NCI-H1930 (cell line): ENCODE data around the gene GTF2A2.
"Not testable (repeated sequence)": the region's sequence is repeated elsewhere in the genome, so short reads cannot be mapped to it uniquely, and the experiment has no call there.

ENCODE experiments used
- DNase-seq, 2 experiments: peaks; one replicate each; lab custom pipeline; 2025; lab: John Stamatoyannopoulos, UW

Gene GTF2A2

GRCh38 chr15:59674361-59674877 is 17.1 kb upstream of the GTF2A2 start:
- DNase-seq, result no peak

- DNase-seq, result no peak
These were observed 11.2 kb upstream of the GTF2A2 start for GRCh38 chr15:59668556-59668955.

GRCh38 chr15:59662260-59662659 is 4.9 kb upstream of the GTF2A2 start:
- no peak for DNase-seq

DNA sequence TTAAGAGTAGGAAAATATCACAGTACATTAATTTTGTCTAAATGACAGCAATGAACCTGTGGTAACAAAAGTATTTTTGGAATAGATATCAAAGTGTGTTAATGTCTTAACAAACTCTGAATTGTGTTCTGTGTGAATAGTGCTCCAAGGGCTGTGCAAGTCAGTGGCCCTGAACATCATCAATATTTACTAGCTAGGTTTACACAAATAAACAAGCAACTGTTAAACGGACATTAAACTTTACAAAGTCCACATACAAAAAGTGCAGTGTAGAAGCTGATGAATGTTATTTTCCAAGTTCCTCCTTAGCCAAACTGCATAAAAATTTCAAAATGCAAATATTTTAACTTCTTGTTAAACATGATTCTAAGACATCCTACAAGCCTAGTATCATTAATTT is 2.1 kb upstream of the GTF2A2 start:
- no peak for DNase-seq

DNA sequence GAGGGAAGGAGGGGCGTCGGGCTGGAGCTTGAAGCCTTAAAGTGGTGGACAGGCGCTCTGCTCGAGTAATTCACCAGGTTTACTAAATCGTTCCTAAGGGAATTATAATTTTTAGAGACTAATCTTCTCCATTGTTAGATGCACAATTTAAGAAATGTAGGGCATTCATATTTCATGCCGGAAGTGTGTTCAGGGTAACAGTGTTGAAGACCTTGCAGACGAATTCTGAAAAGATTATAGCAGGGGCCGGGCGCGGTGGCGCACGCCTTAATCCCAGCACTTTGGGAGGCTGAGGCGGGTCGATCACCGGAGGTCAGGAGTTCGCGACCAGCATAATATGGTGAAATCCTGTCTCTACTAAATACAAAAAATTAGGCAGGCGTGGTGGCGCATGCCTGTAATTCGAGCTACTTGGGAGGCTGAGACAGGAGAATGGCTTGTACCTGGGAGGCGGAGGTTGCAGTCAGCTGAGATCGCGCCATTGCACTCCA is 365 bp upstream of the GTF2A2 start:
- DNase-seq, result no peak

DNA sequence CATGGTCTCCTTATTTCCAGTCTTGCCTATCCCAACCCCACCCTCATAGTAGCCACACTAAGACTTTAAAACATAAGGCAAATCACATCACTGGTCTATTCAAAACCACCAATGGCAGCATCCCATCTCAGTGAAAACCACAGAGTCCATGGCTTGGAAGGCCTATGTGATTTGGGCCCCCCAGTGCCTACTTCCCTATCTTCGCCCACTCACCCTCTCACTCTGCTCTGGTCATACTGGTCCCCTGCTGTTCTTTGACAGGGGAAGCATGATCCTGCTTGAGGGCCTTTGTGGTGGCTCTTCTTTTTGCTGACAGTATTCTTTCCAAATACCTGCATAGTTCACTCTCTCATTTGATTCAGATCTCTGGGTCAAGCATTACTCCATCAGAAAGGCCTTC is 3.3 kb downstream of the GTF2A2 start:
- DNase-seq, result no peak

DNA sequence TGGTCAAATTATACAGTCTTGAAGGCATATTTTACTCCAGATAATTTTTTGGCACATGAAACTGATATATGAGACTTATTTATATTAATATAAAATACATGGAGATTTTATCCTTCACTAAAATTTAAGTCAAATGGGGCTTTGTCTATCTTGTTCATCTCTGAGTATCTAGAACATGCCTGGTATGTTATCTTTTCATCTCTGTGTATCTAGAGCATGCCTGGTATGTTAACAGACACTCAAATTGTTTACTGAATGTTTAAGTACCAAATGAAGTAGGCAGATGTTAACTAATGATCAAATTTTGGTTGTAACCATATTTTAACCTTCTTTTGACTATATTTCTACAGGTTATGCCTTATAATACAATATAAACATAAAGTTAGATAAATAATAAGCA is 7.7 kb downstream of the GTF2A2 start:
- no peak for DNase-seq

GRCh38 chr15:59647085-59647484 is 10.2 kb downstream of the GTF2A2 start:
- no peak for DNase-seq

DNA sequence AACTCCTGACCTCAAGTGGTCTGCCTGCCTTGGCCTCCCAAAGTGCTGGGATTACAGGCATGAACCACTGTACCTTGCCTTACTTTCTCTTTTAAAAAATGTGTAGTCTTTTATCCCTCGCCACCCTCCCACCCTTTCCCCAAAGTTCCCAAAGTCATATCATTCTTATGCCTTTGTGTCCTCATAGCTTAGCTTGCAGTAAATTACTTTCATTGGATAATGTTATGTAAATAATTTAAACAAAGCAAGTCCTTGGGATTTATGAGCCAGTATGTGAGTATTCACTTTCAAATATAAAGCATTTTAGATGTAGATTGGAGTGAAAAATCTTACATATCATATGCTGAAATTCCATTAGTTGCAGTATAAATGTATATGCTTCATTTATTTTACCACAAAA is 11.0 kb downstream of the GTF2A2 start:
- DNase-seq, result no peak

DNA sequence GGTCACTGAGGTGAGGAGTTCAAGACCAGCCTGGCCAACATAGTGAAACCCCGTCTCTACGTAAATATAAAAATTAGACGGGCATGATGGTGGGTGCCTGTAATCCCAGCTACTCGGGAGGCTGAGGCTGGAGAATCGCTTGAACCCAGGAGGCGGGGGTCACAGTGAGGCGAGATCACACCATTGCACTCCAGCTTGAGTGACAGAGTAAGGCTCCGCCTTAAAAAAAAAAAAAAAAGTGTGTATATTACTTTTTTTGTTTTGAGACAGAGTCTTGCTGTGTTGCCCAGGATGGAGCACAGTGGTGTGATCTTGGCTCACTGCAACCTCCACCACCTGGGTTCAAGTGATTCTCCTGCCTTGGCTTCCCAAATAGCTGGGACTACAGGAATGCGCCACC is 11.5 kb downstream of the GTF2A2 start:
- DNase-seq, result not testable (repeated sequence)

DNA sequence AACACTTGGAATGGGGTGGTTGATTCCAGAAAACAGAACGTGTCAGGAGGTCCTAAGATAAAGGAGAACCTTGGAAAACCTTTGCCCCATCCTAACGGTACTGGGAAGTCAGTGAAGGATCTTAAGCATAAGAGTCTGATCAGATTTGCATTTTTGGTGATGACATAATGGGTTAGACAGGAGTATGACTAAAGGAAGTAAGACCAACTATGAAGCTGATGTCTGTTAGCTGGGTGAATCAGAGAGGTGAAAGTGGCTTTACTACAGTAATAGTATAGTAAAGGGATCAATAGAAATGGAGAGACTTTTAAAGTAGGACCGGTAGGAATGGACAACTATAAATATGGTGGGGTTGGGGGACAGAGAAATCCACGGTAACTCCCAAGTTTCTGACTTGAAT is 12.6 kb downstream of the GTF2A2 start:
- DNase-seq, result no peak

DNA sequence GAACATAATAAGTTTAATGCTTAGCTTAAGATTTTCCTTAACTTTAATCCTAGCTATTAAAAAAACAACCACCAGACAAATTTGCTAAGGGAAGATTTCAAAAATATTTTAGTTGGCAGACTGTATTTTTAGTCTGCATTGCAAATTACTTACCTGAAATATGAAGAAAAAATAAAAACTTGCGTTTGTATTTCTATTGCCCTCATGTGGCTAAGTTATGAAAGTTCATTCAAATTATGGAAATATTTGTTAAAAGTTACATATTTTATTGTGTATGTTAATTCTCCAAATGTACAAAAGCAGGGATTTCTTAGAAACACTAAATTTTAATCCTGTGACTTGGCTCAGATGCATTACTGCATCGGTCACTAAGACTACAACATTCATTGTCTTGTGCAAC is 15.0 kb downstream of the GTF2A2 start:
- no peak for DNase-seq

- not testable (repeated sequence) for DNase-seq
These were observed 19.8 kb downstream of the GTF2A2 start for GRCh38 chr15:59637507-59637906.

DNA sequence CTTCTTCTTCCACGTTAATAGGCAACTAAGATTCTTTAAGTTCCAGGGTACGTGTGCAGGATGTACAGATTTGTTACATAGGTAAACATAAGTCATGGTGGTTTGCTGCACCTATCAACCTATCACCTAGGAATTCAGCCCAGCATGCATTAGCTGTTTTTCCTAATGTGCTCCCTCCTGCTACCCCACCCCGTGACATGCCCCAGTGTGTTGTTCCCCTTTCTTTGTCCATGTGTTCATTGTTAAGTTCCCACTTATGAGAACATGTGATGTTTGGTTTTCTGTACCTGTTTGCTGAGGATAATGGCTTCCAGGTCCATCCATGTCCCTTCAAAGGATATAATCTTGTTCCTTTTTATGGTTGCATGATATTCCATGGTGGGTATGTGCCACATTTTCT is 21.1 kb downstream of the GTF2A2 start:
- DNase-seq, result no peak

DNA sequence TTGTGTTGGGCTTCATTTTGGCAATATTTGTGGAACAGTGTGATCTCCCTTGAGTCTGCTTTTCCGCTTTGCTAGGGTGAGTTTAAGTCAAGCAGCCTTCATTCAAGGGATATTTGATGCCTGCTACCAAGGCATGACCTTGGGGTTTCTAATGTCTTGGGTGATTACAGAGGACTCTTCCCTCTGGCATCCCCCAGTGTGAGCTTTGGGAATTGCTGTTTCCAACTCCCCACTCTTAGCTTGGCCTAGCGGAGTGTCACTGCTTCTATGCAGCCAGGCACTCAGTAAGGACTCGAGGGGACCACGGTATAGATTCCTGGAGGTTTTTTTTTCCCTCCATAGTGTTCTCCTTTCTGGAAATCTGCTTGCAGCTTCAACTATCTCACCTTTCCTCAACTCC is 24.6 kb downstream of the GTF2A2 start:
- no peak for DNase-seq

GRCh38 chr15:59622289-59622688 is 35.0 kb downstream of the GTF2A2 start:
- DNase-seq, result no peak

DNA sequence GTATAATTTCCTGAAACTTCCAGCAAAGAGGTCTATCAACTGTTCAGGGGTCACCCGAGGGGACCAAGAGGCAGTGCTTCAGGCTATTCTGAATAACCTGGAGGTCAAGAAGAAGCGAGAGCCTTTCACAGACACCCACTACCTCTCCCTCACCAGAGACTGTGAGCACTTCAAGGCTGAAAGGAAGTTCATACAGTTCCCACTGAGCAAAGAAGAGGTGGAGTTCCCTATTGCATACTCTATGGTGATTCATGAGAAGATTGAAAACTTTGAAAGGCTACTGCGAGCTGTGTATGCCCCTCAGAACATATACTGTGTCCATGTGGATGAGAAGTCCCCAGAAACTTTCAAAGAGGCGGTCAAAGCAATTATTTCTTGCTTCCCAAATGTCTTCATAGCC is 38.9 kb downstream of the GTF2A2 start:
- no peak for DNase-seq

GRCh38 chr15:59616379-59616778 is 40.9 kb downstream of the GTF2A2 start:
- no peak for DNase-seq

DNA sequence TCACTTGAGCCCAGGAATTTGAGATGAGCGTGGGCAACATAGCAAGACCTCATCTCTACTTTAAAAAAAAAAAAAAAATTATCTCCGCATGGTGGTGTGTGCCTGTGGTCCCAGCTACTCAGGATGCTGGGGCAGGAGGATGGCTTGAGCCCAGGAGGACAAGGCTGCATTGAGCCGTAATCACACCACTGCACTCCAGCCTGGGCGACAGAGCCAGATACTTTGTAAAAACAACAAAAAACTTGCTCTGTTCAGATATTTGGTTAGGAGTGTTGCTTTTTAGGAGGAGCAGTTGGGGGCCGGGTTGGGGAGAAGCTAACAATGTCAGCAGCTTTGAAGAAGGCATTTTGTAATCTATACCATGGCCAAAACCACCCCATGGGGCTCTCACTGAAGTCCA is 41.7 kb downstream of the GTF2A2 start:
- DNase-seq, result no peak

- DNase-seq, result no peak
These were observed 43.2 kb downstream of the GTF2A2 start for GRCh38 chr15:59614153-59614552.

- DNase-seq, result no peak
These were observed 45.7 kb downstream of the GTF2A2 start, which contains the start of gene GCNT3 for GRCh38 chr15:59611276-59612260. Gene GCNT3 (plus strand): TSS chr15:59611783. CDS start chr15:59618239, 6,456 bp downstream.

GRCh38 chr15:59609730-59610712 is 47.3 kb downstream of the GTF2A2 start:
- no peak for DNase-seq
